ENCODE data around the gene KIF16B.
"Not testable (repeated sequence)": the region's sequence is repeated elsewhere in the genome, so short reads cannot be mapped to it uniquely, and the experiment has no call there.

DNA sequence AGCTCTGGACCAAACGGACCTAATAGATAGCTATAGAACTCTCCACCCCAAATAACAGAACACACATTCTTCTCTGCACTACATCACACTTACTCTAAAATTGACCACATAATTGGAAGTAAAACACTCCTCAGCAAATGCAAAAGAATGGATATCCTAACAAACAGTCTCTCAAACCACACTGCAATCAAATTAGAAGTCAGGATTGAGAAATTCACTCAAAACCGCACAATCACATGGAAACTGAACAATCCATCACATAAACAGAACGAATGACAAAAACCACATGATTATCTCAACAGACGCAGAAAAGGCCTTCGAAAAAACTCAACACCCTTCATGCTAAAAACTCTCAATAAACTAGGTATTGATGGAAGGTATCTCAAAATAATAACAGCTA lies 50.6 kb downstream of the KIF16B start:
- TF ChIP-seq RARB, SNAI2, ZC3H10 (CRISPR knock-in tag; IDR thresholded peaks at IDR 0.05): not testable (repeated sequence)

Data from SK-N-SH treated with all-trans-retinoic acid at 6 μM for 48 hours (cell line).